Dendritic cell treated with granulocyte-macrophage colony-stimulating factor and Interleukin-4, amounts not matched to agents 40 ng/mL and 50 ng/mL, for 4 days (primary cell): ENCODE data around the gene GBGT1.

Experiments
- H3K27ac Mint-ChIP-seq: one replicate; pipeline ENCODE4 v1.8.0; 2022; ENCODE audit warnings: mild to moderate bottlenecking, mixed read lengths
- H3K27me3 Mint-ChIP-seq: one replicate; pipeline ENCODE4 v1.8.0; 2022; ENCODE audit warnings: mild to moderate bottlenecking, mixed read lengths
- H3K36me3 Mint-ChIP-seq: one replicate; pipeline ENCODE4 v1.8.0; 2022; ENCODE audit warnings: low read depth, mixed read lengths
- H3K4me1 Mint-ChIP-seq: one replicate; pipeline ENCODE4 v1.8.0; 2022; ENCODE audit warnings: low read depth, mixed read lengths
- H3K4me3 Mint-ChIP-seq: one replicate; pipeline ENCODE4 v1.8.0; 2022; ENCODE audit warnings: mild to moderate bottlenecking, moderate library complexity, mixed read lengths
- H3K9me3 Mint-ChIP-seq: one replicate; pipeline ENCODE4 v1.8.0; 2022; ENCODE audit warnings: mixed read lengths
- intact Hi-C: fragments of 100-400 bp; cut with micrococcal nuclease; formaldehyde crosslinking; loops from one replicate; pipeline ENCODE4 v1.15.0; 2022

Gene GBGT1

GRCh38 chr9:133109931-133110650 is 53.6 kb downstream of the GBGT1 start:
- intact Hi-C loops, result loop anchor here (2.0 kb wide), 1 partner anchor 29 kb away; no protein-coding TSS in a partner anchor
- H3K4me1 Mint-ChIP-seq, result peaks cover 43% of the 10 kb centered on the region
- H3K27me3 Mint-ChIP-seq, result no peaks in the 10 kb centered on the region
- no peaks in the 10 kb centered on the region for H3K9me3 Mint-ChIP-seq
- peaks cover 81% of the 10 kb centered on the region for H3K36me3 Mint-ChIP-seq
- peak overlapping the region; percentile 99 for H3K27ac Mint-ChIP-seq
- no peak overlapping the region for H3K4me3 Mint-ChIP-seq

DNA sequence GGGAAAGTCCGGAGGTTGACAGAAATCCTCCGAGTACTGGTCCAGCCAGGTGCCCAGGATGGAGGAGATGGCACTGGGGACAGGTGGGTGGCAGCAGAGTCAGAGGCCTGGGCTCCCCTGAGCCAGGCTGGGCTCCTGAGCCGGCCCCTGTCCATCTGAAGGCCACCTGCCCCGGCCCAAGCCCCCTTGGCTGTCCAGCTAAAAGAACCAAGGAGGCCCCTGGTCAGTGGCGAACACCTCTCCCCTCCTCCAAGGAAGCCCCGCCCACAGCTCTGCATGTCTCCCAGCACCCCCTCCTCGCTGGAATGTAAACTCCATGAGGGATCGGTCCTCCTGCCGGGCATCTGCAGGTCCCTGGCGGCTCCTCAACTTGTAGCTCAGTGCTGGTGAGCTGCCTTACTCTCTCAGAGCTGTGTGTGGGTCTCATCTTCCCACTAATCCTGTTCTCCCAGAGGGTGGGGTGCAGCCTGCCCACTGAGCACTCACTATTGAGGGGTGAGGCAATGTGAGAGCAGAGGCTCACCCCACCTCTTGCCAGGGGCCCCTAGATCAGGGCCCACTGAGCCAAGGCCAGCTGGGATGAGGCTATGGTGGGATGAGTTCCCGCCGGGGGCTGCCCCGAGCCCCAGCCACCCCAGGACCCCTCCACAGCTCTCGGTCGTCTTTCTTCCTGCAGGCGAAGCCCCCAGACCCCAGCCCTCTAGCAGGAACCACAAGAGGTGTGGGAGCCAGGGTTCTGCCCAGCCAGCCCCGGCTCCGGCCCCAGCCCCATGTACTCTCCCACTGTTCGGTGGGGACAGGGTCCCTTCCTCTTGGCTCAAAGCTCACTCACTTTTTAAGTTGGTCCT is 54.7 kb downstream of the GBGT1 start:
- no peak overlapping the region for H3K4me3 Mint-ChIP-seq
- peaks cover 32% of the 10 kb centered on the region for H3K4me1 Mint-ChIP-seq
- peak overlapping the region; percentile 99 for H3K27ac Mint-ChIP-seq
- no peaks in the 10 kb centered on the region for H3K27me3 Mint-ChIP-seq
- H3K9me3 Mint-ChIP-seq, result no peaks in the 10 kb centered on the region
- intact Hi-C loops, result no loop called here
- H3K36me3 Mint-ChIP-seq, result peaks cover 88% of the 10 kb centered on the region

GRCh38 chr9:133107961-133108793 is 55.5 kb downstream of the GBGT1 start:
- no peak overlapping the region for H3K4me3 Mint-ChIP-seq

GRCh38 chr9:133107245-133107722 is 56.4 kb downstream of the GBGT1 start:
- Mint-ChIP-seq H3K4me1 (peaks cover 15% of the 10 kb centered on the region), H3K27me3 (no peaks in the 10 kb centered on the region), H3K36me3 (peaks cover 100% of the 10 kb centered on the region), H3K9me3 (no peaks in the 10 kb centered on the region), H3K4me3 (no peak overlapping the region), H3K27ac (no peak overlapping the region)
- intact Hi-C loops, result no loop called here

More at GRCh38 chr9:133107961-133108793, 55.5 kb downstream of the GBGT1 start:
- Mint-ChIP-seq H3K4me1 (peaks cover 24% of the 10 kb centered on the region), H3K9me3 (no peaks in the 10 kb centered on the region), H3K27me3 (no peaks in the 10 kb centered on the region), H3K36me3 (peaks cover 96% of the 10 kb centered on the region), H3K27ac (peak overlapping the region; percentile 99)
- intact Hi-C loops, result no loop called here

- Mint-ChIP-seq H3K27ac (no peak overlapping the region), H3K4me1 (peaks cover 9% of the 10 kb centered on the region), H3K36me3 (peaks cover 100% of the 10 kb centered on the region), H3K9me3 (no peaks in the 10 kb centered on the region), H3K27me3 (no peaks in the 10 kb centered on the region), H3K4me3 (no peak overlapping the region)
- intact Hi-C loops, result no loop called here
Observed at GRCh38 chr9:133106511-133107244, 57.0 kb downstream of the GBGT1 start.

GRCh38 chr9:133105461-133105770 is 58.3 kb downstream of the GBGT1 start:
- Mint-ChIP-seq H3K4me1 (peaks cover 5% of the 10 kb centered on the region), H3K27ac (no peak overlapping the region), H3K4me3 (no peak overlapping the region), H3K27me3 (no peaks in the 10 kb centered on the region), H3K9me3 (no peaks in the 10 kb centered on the region), H3K36me3 (peaks cover 100% of the 10 kb centered on the region)
- intact Hi-C loops, result no loop called here

DNA sequence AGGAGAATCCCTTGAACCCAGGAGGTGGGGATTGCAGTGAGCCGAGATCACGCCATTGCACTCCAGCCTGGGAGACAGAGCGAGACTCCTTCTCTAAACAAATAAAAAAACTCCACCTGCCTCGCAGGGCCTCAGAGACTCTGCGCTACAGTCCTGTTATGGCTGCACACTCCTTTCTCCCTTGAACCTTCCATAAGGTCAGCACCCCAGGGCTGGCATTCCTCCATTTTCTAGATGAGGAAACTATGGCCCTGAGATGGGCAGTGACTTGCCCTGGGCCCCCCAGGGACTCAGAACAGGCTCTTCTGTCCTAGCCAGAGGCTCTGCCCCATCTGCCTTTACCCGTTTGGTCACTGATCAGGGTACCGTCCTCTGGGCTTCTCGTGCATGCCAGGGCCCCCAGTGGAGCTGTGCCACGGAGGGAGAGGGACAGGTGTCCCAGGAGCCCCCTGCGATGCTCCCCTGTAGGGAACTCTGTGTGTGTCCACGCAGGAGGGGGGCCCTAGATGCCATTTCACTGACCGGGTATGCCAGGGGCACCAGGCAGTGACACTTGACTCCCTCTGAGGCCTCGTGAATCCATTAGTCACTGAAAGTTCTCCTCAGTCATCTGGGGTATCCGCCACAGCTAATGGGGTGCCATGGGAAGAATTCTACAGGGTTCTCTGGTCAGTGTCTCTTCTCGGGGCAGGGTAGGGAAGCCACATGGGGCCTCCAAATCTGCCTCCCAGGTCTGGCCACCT is 58.8 kb downstream of the GBGT1 start:
- H3K27ac Mint-ChIP-seq, result peak overlapping the region; percentile 35
- intact Hi-C loops, result no loop called here
- H3K4me1 Mint-ChIP-seq, result peaks cover under 1% of the 10 kb centered on the region
- H3K9me3 Mint-ChIP-seq, result no peaks in the 10 kb centered on the region
- no peaks in the 10 kb centered on the region for H3K27me3 Mint-ChIP-seq
- peaks cover 100% of the 10 kb centered on the region for H3K36me3 Mint-ChIP-seq
- no peak overlapping the region for H3K4me3 Mint-ChIP-seq

- Mint-ChIP-seq H3K27ac (peak overlapping the region; percentile 35), H3K4me3 (no peak overlapping the region), H3K9me3 (no peaks in the 10 kb centered on the region), H3K36me3 (peaks cover 100% of the 10 kb centered on the region), H3K27me3 (no peaks in the 10 kb centered on the region), H3K4me1 (no peaks in the 10 kb centered on the region)
- intact Hi-C loops, result loop anchor here (1.0 kb wide), 1 partner anchor 40 kb away; no protein-coding TSS in a partner anchor
Observed at GRCh38 chr9:133103987-133104505, 59.7 kb downstream of the GBGT1 start.

DNA sequence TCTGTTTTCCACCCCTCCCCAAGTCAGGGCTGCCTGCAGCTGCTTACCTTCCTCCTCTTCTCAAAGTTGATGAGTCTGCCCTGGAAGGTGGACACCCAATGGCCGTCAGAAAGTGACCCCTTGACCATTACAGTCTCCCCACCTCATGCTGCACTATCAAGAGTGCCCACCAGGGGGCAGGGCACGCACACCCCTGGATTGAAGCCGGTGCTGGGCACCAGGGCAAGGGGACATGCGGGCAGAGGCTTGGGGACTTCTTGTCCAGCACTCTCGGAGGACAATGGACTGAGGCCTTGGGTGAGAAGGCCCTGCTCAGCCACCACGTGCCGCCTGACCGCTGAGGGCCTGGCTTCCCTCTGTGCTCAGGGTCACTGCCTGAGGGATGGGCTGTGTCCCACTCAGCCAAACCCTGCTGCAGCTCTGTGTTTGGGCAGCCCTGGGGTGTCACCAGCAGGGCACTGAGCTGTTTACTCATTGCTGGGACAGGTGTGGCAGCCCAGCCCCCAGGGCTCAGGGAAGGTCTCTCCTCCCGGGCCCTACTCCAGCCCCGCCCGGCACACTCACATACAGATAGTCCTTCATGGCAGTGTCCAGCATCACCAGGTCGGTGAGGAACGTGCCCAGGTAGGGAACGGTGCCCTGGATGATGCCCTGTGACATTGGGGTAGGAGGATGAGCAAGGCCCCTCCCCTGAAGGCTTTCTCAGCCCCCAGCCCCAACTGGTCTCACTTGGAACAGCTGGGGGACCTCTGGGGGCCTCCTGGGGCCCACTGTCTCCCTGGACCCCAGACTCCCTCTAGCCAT is 60.3 kb downstream of the GBGT1 start:
- intact Hi-C loops, result loop anchor here (1.0 kb wide), 1 partner anchor 41 kb away; no protein-coding TSS in a partner anchor
- Mint-ChIP-seq H3K27me3 (no peaks in the 10 kb centered on the region), H3K27ac (peak overlapping the region; percentile 68), H3K4me3 (no peak overlapping the region), H3K9me3 (peaks cover 2% of the 10 kb centered on the region), H3K36me3 (peaks cover 100% of the 10 kb centered on the region), H3K4me1 (no peaks in the 10 kb centered on the region)
